Activated T-helper 1 cell treated with Interleukin-2 at 50 U/mL for 16 hours (primary cell): Measurements from ENCODE around the gene RPS6KB2.

Source experiments
- DNase-seq: peaks from one replicate; pipeline ENCODE4 v3.0.0-alpha.2; 2020; ENCODE audit warnings: low read depth

RPS6KB2 gene

DNA sequence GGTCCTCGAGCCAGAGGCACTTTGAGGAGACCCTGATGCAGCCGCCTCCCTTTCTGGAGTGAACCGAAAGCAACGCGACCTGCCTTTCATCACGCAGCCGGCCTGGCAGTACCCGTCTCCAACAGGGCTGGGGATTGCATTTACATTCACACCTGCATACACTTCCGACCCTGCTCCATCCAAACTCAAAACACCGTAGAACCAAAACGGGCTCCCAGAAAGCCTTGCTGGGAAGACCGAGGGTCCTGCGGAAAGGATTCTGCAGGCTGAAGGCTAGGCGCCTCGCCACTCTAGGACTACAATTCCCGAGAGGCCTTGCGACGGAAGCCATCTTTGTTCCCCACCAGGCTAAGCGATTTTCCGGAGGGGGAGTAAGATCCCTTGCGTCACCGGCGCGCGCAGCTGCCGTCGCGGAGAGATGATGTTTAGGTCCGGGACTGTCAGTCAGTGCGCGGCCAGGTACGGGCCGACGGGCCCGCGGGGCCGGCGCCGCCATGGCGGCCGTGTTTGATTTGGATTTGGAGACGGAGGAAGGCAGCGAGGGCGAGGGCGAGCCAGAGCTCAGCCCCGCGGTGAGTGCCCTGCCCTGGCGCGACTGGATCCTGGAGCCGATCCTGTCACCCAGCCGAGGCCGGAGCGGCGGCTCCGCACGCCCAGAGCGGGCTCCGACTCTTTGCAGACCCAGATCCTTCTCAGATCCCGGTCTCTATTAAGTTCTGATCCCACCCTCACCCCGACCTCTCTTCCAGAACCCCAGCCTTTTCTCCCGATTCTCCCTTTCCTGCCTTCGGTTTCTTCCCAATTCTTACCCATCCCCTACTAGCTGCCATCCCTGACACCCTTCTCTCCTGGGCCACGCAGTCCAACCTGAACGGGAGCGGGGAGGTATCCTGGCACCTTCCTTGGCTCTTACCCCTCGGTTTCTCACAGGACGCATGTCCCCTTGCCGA is at the start of gene RPS6KB2:
RPS6KB2 (plus strand) TSS at position 443 of the 950 bp plus-strand sequence; CDS start at position 495, 52 bp downstream.
- DNase-seq: peak; percentile 98

DNA sequence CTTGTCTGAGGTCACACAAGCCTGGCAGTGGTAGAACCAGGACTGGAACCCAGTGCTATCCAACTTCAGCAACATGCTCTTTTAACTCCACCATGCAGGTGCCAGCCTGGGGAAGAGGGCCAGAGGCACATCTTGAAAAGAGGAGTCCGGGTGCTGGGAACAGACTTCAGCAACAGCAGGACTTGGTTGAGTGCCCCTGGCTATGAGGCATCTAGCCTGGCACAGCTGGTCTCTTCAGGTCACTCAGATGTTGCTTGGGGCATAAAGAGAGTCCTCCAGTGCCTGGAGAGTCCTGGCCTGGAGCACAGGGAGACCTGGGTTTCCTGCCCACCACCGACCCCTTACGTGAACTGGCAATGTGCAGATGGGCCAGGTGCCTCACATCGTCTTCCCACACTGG is 49.8 kb upstream of the RPS6KB2 start:
- DNase-seq: no peak

DNA sequence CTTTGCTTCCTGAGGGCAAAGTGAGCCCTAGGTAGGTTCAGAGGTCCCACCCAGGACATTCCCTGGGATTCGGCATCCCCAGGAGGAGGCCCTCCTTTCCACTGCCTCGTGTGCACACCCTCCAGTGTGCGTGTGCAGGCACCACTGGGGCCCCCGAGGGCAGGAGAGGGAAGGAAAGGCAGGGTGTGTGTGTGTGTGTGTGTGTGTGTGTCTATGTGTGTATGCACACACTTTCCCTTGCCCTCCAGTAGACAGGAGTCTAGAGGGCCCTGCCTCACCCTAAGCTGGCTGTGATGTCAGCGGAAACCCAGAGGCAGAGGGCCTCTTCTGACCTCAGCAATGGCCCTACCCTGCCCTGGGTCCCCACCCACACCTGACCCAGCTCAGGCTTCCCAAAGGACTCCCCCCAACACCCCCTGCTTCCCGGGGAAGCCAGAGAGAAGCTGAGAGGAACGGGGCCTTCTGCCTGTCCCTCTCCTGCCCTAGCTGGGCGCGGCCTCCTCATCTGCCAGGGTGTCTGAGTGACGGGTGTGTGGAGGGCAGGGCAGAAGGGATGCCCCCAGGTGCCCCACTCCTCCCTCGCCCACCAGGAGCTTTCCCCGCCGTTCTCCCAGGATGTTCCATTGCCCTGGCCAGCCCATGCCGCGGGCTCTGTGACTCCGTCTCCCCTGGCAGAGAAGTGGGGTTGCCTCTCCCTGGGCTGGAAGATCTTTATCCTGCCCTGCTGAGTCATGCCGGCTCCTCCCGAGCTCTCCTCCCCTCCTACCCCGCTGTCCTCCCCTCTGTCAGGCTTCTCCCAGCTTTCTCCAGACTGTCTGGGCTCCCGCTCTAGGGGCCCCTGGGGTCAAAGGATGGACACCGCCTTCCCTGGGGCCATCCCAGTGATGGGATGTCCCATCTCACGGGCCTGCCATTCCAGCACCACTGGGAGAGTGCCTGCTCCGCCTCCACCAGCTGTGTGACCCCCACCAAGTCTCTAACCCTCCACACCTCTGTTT is 48.9 kb upstream of the RPS6KB2 start:
- no peak for DNase-seq

DNA sequence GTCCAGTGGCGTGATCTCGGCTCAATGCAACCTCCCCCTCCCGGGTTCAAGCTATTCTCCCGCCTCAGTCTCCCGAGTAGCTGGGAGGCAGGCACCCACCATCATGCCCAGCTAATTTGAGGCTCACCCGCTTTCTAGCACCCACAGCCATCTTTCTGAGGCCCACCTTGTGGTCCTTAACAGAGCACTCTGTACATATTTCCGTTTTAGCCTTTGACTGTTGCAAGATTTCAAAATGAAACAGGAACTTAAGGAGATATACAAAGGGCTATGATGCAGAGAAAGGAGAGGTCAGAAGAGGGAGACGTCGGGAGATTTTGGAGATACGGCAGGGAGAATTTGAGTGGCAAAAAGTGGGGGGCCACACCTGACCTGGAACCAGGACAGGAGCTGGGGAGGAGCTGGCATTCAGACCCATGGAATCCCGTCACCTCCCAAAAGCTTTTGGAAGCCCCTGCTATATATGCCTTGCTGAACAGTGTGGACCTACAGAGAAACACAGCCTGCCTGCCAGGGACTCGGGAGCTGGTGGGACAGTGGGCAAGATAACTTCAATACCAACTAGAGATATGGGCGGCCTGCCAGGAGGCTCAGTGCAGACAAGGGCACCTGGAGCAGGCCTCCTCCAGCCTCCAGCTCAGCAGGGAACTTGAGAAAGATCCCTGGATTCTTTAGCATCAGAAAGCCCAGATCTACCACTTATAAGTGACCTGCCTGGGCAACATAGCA is 46.9 kb upstream of the RPS6KB2 start:
- DNase-seq: no peak

DNA sequence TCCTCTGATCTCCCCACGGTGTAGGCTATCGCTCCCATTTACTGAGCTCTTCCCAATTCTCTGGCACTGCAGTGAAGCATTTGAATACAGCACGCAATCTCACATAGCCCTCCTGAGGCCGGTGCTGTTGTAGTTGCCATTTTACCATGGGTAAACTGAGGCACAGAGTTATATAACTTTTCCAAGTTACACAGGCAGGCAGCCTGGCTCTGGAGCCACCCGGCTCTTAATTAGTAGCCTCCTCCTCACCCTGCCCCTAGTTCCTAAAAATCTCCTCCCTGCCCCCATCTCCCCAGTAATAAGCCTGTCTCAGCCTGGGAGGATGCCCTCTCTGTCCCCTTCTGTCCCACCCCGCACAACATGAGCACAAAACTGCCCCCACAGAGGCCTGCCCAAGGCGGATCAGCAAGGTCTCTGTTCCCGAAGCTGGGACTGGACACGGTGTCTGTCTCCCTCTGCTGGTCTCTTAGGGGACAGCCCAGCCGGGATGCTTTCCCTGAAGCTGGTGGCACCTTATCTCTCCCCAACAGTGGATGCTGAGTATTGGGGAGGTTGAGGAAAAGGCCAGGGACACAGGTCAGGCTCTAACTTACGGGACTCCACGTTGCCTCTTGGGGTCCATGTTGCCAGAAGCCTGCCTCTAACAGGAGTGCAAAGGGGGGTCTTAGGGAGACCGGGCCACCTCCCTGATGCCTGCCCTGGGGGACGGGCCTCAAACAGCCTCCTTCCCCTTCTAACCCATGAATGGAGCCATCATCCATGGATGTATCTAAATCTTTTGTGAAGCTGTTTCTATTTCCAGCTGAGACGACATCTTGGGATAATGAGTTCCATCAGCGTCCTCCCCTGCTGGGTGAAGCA is 45.8 kb upstream of the RPS6KB2 start:
- peak; percentile 67 for DNase-seq

DNA sequence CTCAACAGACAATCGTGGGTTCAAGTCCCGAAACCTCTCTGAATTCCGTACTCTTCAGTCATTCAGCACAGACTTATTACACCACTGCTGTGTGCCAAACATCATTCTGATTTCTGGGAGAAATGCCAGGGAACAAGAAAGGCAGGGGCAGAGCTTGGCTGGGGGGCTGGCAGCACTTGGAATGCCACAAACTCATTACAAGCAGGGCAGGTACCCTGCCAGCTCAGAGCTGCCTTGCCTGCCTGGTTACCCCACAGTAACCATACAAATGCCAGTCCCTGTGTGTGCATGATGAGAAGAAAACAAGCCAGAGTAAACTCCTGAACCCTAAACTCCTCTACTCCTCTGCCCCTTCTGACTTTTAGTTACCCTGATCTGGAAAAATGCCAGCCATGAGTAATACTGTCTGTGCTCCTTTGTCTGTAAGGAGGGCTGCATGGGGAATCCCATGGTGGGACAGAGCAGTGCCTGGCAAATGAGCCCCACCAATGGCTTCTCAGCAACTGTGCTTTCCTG is 43.4 kb upstream of the RPS6KB2 start:
- no peak for DNase-seq

DNA sequence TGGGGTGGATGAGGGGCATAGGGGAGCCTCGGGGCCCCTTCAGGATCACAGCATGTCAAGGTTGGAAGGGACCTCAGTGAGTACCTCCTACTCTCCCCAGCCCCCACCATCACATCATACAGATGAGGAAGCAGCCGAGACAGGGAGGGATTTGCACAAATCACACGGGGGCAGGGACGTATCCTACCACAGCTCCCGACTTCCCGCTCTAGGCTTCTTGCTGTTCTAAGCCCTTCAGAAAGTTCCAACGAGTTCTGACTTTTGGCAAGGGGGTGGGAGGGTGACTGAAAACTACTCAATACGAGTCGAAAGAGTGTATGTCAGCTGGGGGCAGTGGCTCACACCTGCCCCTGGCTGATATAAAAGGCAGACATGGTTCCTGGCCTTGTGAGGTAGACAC is 41.2 kb upstream of the RPS6KB2 start:
- no peak for DNase-seq

DNA sequence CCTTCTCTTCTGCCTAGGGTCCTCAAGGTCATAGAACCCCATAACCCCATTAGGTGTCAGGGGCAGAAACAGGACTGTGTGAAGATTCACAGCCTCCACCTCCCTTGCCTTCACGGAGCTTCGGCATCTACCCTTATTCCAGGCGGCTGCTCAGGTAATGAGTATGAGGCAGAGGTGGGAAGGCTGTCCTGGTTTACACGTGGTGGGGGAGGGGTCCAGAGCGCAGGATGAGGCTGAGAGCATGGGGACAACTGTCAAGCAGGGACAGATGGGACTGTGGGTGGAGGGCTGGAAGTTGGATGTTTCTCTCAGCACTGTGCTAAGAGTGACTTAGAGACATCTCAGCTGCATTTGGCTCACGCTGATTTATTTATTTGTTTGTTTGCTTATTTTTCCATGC is 40.8 kb upstream of the RPS6KB2 start:
- no peak for DNase-seq

DNA sequence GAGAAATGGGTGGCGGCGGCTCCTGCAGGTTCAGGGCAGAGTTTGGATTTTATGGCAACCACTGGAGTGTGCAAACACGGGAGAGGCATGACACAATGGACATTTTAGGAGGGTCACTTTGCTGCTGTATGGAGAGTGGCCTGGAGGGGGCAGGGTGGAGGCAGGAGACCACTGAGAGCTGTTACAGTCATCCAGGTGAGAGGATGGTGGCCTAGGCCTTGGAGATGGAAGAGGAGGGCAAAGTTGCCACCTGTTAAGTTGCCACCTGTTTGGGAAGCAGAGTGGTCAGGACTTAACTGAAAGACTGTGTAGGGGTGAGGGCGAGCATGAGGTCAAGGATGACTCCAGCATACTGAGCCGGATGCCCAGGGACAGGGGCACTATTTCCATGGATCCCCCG is 38.8 kb upstream of the RPS6KB2 start:
- no peak for DNase-seq

DNA sequence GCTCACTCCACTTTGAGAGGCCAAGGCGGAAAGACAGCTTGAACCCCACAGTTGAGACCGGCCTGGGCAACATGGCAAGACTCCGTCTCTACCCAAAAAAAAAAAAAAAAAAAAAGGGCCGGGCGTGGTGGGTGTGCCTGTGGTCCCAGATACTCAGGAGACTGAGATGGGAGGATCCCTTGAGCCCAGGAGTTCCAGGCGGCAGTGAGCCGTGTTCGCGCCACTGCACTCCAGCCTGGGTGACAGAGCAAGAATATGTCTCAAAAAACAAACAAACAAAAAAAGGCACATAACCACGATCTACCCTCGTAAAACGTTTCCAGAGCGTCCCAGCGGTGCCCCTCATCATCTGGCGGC is 37.4 kb upstream of the RPS6KB2 start:
- no peak for DNase-seq

DNA sequence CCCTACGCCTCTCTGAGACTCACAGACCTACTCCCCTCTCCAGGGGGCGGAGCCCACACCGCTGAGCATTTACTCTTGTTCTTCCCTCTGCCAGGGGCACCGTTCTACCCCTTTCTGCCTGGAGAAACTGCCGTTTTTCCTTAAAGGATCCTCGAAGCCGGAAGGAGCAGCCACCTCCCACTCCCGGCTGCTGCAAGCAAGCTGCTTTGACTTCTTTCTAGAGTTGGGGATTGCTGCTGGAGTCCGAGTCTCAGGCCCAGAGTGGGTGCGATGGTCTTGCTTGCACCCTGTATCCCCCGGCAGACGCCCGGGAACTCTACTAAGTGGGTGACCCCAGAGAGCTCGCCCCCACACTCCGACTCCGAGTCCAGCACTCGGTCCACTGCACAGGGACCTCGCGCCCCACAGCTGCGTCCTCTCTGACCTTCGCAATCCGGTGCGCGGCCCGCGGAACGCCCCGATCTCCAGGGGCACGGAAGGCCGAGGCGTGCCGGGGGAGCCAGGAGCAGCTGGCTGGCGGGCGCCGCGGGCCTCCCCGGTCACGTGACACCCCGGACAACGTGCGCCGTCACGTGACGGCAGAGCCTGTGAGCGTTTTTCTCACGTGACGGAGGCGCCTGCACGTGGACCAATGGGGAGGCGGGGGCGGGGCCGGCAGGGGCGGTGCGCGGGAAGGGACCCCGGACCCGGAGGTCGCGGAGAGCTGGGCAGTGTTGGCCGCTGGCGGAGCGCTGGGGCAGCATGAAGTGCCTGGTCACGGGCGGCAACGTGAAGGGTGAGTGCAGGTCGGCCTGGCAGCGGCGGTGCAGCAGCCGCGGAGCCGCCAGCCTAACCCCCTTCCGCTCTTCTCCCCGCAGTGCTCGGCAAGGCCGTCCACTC is 36.8 kb upstream of the RPS6KB2 start, which contains the start of gene RAD9A:
RAD9A (plus strand) TSS at position 683 of the 879 bp plus-strand sequence; CDS start at position 742, 59 bp downstream.
- peak; percentile 87 for DNase-seq

DNA sequence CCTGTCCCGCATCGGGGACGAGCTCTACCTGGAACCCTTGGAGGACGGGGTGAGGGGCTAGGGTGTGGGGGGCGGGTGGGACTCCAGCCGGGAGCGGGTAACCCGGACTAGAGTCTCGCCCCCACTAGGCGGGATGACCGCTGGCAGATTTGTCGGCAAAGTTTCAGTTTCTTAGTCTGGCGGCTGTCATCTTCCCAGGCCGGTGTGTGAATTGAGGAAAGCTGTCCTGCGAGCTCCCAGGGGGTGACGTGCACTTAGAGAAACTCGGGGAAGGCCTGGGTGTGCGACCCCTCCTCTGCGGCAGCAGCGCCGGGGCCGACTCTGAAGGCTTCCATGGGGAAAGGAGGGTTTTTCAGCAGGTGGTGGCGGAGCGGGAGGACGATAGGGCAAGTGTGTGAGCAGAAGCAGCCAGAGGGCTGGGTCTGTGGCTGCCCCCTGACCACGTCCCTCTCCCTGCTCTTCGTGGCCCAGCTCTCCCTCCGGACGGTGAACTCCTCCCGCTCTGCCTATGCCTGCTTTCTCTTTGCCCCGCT is 36.0 kb upstream of the RPS6KB2 start:
- DNase-seq: no peak

DNA sequence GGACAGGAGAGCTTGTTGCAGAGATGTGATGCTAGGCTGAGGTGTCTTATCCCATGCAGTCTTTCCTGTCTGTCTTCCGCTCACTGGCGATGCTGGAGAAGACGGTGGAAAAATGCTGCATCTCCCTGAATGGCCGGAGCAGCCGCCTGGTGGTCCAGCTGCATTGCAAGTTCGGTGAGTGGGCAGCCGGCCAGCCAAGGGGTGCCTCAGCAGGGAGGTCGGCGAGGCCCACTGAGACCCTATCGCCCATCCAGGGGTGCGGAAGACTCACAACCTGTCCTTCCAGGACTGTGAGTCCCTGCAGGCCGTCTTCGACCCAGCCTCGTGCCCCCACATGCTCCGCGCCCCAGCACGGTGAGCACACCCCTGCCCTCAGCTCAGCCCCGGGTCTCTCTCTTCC is 34.9 kb upstream of the RPS6KB2 start:
- DNase-seq: no peak

DNA sequence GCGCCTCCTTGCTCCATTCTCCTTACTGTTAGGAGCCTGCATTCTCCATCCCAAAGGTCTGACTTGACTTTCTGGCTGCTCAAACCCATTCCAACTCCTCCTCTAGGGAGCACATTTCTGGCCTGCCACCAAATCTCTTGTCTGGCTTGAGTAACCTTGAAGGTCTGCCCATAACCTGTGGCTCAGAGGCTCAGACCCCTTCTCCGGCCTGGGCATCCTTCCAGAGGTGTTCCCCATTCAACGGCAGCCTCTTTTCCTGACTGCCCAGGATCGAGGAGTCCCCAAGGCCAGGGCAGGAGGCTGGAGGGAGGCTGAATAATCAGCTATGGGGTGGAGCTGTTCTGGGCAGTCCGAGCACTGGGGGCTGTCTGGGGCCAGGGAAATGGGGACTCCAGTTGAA is 34.3 kb upstream of the RPS6KB2 start:
- DNase-seq: no peak

DNA sequence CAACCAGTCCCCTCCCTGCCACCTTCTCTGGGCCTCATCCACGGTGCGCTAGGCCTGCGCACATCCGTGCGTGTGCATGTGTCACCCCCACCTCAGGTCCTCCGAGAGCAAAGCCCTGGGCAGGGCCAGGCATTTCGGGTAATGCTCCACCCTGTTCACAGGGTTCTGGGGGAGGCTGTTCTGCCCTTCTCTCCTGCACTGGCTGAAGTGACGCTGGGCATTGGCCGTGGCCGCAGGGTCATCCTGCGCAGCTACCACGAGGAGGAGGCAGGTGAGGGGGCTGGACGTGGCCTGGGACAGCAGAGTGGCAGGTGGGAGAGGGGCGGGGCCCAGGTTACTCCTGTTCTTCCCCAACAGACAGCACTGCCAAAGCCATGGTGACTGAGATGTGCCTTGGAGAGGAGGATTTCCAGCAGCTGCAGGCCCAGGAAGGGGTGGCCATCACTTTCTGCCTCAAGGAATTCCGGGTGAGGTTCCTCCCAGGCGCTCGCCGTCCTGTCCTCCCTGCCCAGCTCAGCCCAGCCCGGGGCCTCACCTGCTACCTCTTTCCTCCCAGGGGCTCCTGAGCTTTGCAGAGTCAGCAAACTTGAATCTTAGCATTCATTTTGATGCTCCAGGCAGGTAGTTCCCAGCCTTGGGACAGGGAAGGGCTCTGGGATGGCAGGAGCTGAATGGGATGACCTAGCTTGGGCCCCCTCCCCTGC is 32.6 kb upstream of the RPS6KB2 start:
- no peak for DNase-seq

DNA sequence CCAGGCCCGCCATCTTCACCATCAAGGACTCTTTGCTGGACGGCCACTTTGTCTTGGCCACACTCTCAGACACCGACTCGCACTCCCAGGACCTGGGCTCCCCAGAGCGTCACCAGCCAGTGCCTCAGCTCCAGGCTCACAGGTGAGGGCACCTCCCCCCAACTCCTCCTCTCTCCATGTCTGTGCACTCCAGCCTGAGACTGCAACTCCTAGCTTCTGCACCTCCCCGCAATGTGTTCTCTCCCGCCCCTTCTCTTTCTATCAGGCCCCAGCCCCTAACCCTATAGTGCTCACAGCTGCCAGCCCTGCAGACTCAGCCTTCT is 32.1 kb upstream of the RPS6KB2 start:
- DNase-seq: no peak

DNA sequence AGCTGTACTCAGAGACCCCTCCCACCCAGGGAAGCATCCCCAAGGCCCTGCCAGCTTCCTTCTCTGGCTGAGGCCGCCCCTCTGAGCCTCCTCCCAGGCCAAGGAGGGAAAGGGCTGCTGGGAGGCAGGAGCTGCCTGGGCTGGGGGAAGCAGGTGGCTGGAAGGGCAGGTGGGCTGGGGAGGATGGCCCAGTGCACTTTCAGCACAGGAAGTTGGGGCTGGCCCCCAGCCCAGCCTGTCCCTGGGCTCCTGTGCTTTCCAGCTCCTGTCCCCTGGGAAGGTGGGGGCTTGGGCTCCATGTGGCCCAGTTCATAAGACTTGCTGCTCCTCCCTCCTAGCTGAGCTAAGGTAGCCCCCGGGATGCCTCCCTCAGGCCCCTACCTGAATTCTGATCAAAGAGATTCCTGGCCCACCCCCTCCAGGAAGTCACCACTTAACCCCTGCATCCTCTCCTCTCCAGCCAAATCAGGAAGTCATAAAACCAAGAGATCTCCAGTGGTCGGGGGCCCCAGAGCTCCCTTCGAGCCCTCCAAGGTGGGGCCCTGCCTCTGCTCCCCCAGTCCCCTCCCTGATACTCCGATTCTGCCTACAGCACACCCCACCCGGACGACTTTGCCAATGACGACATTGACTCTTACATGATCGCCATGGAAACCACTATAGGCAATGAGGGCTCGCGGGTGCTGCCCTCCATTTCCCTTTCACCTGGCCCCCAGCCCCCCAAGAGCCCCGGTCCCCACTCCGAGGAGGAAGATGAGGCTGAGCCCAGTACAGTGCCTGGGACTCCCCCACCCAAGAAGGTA is 31.5 kb upstream of the RPS6KB2 start:
- DNase-seq: no peak

DNA sequence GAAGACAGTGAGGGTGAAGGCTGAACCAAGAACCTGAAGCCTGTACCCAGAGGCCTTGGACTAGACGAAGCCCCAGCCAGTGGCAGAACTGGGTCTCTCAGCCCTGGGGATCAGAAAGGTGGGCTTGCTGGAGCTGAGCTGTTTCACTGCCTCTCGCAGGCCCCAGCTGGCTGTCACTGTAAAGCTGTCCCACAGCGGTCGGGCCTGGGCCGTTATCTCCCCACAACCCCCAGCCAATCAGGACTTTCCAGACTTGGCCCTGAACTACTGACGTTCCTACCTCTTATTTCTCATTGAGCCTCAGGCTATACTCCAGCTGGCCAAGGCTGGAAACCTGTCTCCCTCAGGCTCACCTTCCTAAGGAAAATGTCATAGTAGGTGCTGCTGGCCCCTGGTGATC is 30.8 kb upstream of the RPS6KB2 start:
- no peak for DNase-seq
